NCI-H2171 treated with DMSO at 0.1 percent for 48 hours (cell line): Measurements from ENCODE around the gene PRKAR1B.

Source experiments
- DNase-seq: peaks from one replicate; lab custom pipeline; 2025; lab: John Stamatoyannopoulos, UW

PRKAR1B gene

GRCh38 chr7:727104-727805, at the start of gene PRKAR1B:
Gene PRKAR1B (minus strand): TSS chr7:727281. CDS start chr7:711505, 15,776 bp downstream.
- DNase-seq, result peak; percentile 52

- DNase-seq, result no peak
These were observed 49.3 kb upstream of the PRKAR1B start for GRCh38 chr7:776381-776780.

- DNase-seq, result peak; percentile 25
These were observed 47.4 kb upstream of the PRKAR1B start for GRCh38 chr7:774161-775109.

GRCh38 chr7:773622-773915, 46.5 kb upstream of the PRKAR1B start:
- no peak for DNase-seq

- no peak for DNase-seq
These were observed 46.0 kb upstream of the PRKAR1B start for GRCh38 chr7:772861-773621.

GRCh38 chr7:772392-772791, 45.3 kb upstream of the PRKAR1B start:
- no peak for DNase-seq

GRCh38 chr7:772005-772294, 44.9 kb upstream of the PRKAR1B start:
- DNase-seq, result no peak

- DNase-seq, result no peak
These were observed 44.3 kb upstream of the PRKAR1B start for GRCh38 chr7:771234-772004.

GRCh38 chr7:770741-771166, 43.7 kb upstream of the PRKAR1B start:
- no peak for DNase-seq

GRCh38 chr7:770336-770735, 43.3 kb upstream of the PRKAR1B start:
- no peak for DNase-seq

GRCh38 chr7:768881-769504, 41.9 kb upstream of the PRKAR1B start:
- peak; percentile 71 for DNase-seq

- peak; percentile 99 for DNase-seq
These were observed 41.1 kb upstream of the PRKAR1B start for GRCh38 chr7:767941-768731.

- DNase-seq, result peak; percentile 96
These were observed 40.5 kb upstream of the PRKAR1B start for GRCh38 chr7:767580-767940.

- DNase-seq, result no peak
These were observed 38.3 kb upstream of the PRKAR1B start for GRCh38 chr7:765383-765782.

GRCh38 chr7:763762-764161, 36.7 kb upstream of the PRKAR1B start:
- peak; percentile 83 for DNase-seq

- DNase-seq, result peak; percentile 21
These were observed 35.8 kb upstream of the PRKAR1B start for GRCh38 chr7:762885-763284.

GRCh38 chr7:761631-762030, 34.5 kb upstream of the PRKAR1B start:
- no peak for DNase-seq

- DNase-seq, result no peak
These were observed 34.0 kb upstream of the PRKAR1B start for GRCh38 chr7:761101-761500.

GRCh38 chr7:760006-760405, 32.9 kb upstream of the PRKAR1B start:
- no peak for DNase-seq

GRCh38 chr7:759569-759968, 32.5 kb upstream of the PRKAR1B start:
- DNase-seq, result no peak

- no peak for DNase-seq
These were observed 30.7 kb upstream of the PRKAR1B start for GRCh38 chr7:757741-758163.
